HCT116 (cell line): Measurements from ENCODE around the gene PRKG1. TPM values are rescaled to one million over a fixed set of nuclear protein-coding genes. Genes with fewer than 3 reads are reported as not detected.

Source experiments
- ATAC-seq: fragments of 200-7000 bp; cut with Tn5 transposase; 2 replicates; pipeline ENCODE4 v1.9.1; 2020; ENCODE audit warnings: mild to moderate bottlenecking, moderate library complexity
- BruUV-seq: library from RNA; stranded (reverse); fragments of 400-500 nt; replicated peaks from 2 replicates; lab custom pipeline; 2021; lab: Mats Ljungman, UMichigan
- CTCF ChIA-PET: fragments of 300-600 bp; sonication (Branson Sonifier 250); formaldehyde crosslinking; loops from one replicate; lab custom pipeline; 2021; ENCODE audit warnings: antibody characterized with exemption; lab: Charles Lee
- POLR2A ChIA-PET: fragments of 300-600, 350-600 bp; sonication (Branson Sonifier 250); formaldehyde crosslinking; loops from one replicate; lab custom pipeline; 2021; ENCODE audit warnings: antibody characterized with exemption; lab: Charles Lee
- RAD21 ChIA-PET, 2 experiments: fragments of 300-600 bp; sonication (Branson Sonifier 250); formaldehyde crosslinking; loops; one replicate each; lab custom pipeline; 2023; ENCODE audit warnings: low total read pairs in 2 of 2; ENCODE audit not compliant: uncharacterized antibody in 2 of 2, unreplicated experiment in 2 of 2, low non-redundant PET in 1 of 2; lab: Charles Lee
- DNase-seq: peaks from one replicate; pipeline ENCODE4 v3.0.0-alpha.2; 2010; ENCODE audit warnings: low read depth, low spot score
- H2AFZ ChIP-seq: fragments of 200-600 bp; shearing (Covaris generic), sonication (generic); 2 replicates; pipeline ENCODE4 v1.6.1; 2017; ENCODE audit warnings: low read depth, mixed run types, mixed read lengths, antibody characterized with exemption, low read length; ENCODE audit not compliant: poor library complexity, severe bottlenecking
- H3K27ac ChIP-seq: 2 replicates; pipeline ENCODE4 v1.5.1; 2012; ENCODE audit warnings: low read depth, low read length
- H3K27me3 ChIP-seq: fragments of 200-600 bp; sonication (generic); 2 replicates; pipeline ENCODE4 v1.6.1; 2016; ENCODE audit warnings: mixed run types, low read length, mixed read lengths; ENCODE audit not compliant: insufficient read depth
- H3K36me3 ChIP-seq, 2 experiments: fragments of 200-500 bp in 1 of 2; fragments of 200-600 bp in 1 of 2; sonication (Bioruptor generic) in 1 of 2; sonication (generic) in 1 of 2; 2 replicates each; pipeline versions ENCODE4 v1.5.1 to v1.6.1; 2014 to 2016; ENCODE audit warnings: low read length in 2 of 2, inconsistent platforms in 1 of 2, mixed read lengths in 1 of 2, mixed run types in 1 of 2; ENCODE audit not compliant: insufficient read depth in 2 of 2, control insufficient read depth in 1 of 2
- H3K4me1 ChIP-seq, 2 experiments: fragments of 200-600 bp in 1 of 2; sonication (generic) in 1 of 2; 2 replicates each; pipeline versions ENCODE4 v1.5.1 to v1.6.1; 2012 to 2017; ENCODE audit warnings: low read length in 2 of 2, inconsistent platforms in 1 of 2, mild to moderate bottlenecking in 1 of 2, mixed read lengths in 1 of 2, mixed run types in 1 of 2, moderate library complexity in 1 of 2; ENCODE audit not compliant: insufficient read depth in 2 of 2, control insufficient read depth in 1 of 2
- H3K4me2 ChIP-seq: fragments of 200-600 bp; sonication (generic); 2 replicates; pipeline ENCODE4 v1.6.1; 2017; ENCODE audit warnings: mixed run types, low read length, mixed read lengths
- H3K4me3 ChIP-seq, 2 experiments: fragments of 200-600 bp in 1 of 2; sonication (generic) in 1 of 2; replicated peaks in 1 of 2; 2 replicates each; pipeline ENCODE4 v1.5.1; 2011 to 2016; ENCODE audit warnings: low read length in 2 of 2, control low read depth in 1 of 2, low read depth in 1 of 2, mild to moderate bottlenecking in 1 of 2, mixed read lengths in 1 of 2, mixed run types in 1 of 2
- H3K79me2 ChIP-seq: fragments of 200-600 bp; sonication (generic); 2 replicates; pipeline ENCODE4 v1.6.1; 2017; ENCODE audit warnings: mild to moderate bottlenecking, mixed run types, low read length, moderate library complexity, mixed read lengths; ENCODE audit not compliant: insufficient read depth
- H3K9ac ChIP-seq: fragments of 200-600 bp; sonication (generic); 2 replicates; pipeline ENCODE4 v1.6.1; 2016; ENCODE audit warnings: low read length, mixed read lengths
- H3K9me2 ChIP-seq: fragments of 200-600 bp; sonication (generic), shearing (Covaris generic); 2 replicates; pipeline ENCODE4 v1.6.1; 2017; ENCODE audit warnings: mixed run types, mild to moderate bottlenecking, moderate library complexity; ENCODE audit not compliant: insufficient read depth
- H3K9me3 ChIP-seq, 2 experiments: fragments of 200-500 bp in 1 of 2; fragments of 200-600 bp in 1 of 2; sonication (Bioruptor generic) in 1 of 2; sonication (generic) in 1 of 2; 2 replicates each; pipeline ENCODE4 v1.6.1; 2014 to 2017; ENCODE audit warnings: low read length in 2 of 2, mixed read lengths in 2 of 2, inconsistent platforms in 1 of 2, low read depth in 1 of 2, mild to moderate bottlenecking in 1 of 2, mixed run types in 1 of 2, moderate library complexity in 1 of 2; ENCODE audit not compliant: control insufficient read depth in 1 of 2, insufficient read depth in 1 of 2
- H4K20me1 ChIP-seq: fragments of 200-600 bp; sonication (generic), shearing (Covaris generic); 2 replicates; pipeline ENCODE4 v1.6.1; 2017; ENCODE audit warnings: mixed run types, mild to moderate bottlenecking, moderate library complexity; ENCODE audit not compliant: insufficient read depth
- CBX3 ChIP-seq: IDR thresholded peaks from 2 replicates; pipeline ENCODE4 v1.6.1; 2012; ENCODE audit warnings: low read depth
- EGR1 ChIP-seq: IDR thresholded peaks from 2 replicates; pipeline ENCODE4 v1.6.1; 2012; ENCODE audit warnings: low read depth
- POLR2A ChIP-seq: IDR thresholded peaks from 2 replicates; pipeline ENCODE4 v1.7.0; 2011; ENCODE audit warnings: borderline replicate concordance; ENCODE audit not compliant: insufficient read depth, insufficient read length; ENCODE audit errors: extremely low read depth
- POLR2AphosphoS5 ChIP-seq: IDR thresholded peaks from 2 replicates; pipeline ENCODE4 v1.6.1; 2011; ENCODE audit warnings: mild to moderate bottlenecking, low read depth, low read length, moderate library complexity
- RAD21 ChIP-seq: IDR thresholded peaks from 2 replicates; pipeline ENCODE4 v1.6.1; 2012; ENCODE audit warnings: low read depth, mild to moderate bottlenecking
- ZNF274 ChIP-seq: fragments of 200-500 bp; sonication (Bioruptor generic); IDR thresholded peaks from 2 replicates; pipeline ENCODE4 v1.6.1; 2014; ENCODE audit warnings: mild to moderate bottlenecking, low read depth, low read length, inconsistent platforms
- intact Hi-C: fragments of 100-400 bp; cut with micrococcal nuclease; formaldehyde crosslinking; loops from 2 replicates; pipeline ENCODE4 v1.10.0; 2022
- total RNA-seq: library from RNA; stranded (reverse); gene quantifications from one replicate; pipeline ENCODE4 v1.2.1, GENCODE V29; 2021; ENCODE audit not compliant: unreplicated experiment
- TF ChIP-seq, protein P1 (sequence below): IDR thresholded peaks from 2 replicates; pipeline ENCODE4 v1.6.1; 2012
- TF ChIP-seq, protein P2 (sequence below), 3 experiments: fragments of 200-600 bp in 1 of 3; sonication (generic) in 1 of 3; IDR thresholded peaks in 2 of 3; conservative IDR thresholded peaks in 1 of 3; 2 replicates each; pipeline ENCODE4 v1.5.1; 2012 to 2017; ENCODE audit warnings: low read depth in 2 of 3, low read length in 2 of 3, antibody characterized with exemption in 1 of 3, borderline replicate concordance in 1 of 3, control low read depth in 1 of 3, mild to moderate bottlenecking in 1 of 3, mixed read lengths in 1 of 3, mixed run types in 1 of 3, moderate library complexity in 1 of 3; ENCODE audit not compliant: insufficient read depth in 1 of 3

The PRKG1 gene
- total RNA-seq, 1 experiment from 2014 or later: 1.4 TPM

DNA sequence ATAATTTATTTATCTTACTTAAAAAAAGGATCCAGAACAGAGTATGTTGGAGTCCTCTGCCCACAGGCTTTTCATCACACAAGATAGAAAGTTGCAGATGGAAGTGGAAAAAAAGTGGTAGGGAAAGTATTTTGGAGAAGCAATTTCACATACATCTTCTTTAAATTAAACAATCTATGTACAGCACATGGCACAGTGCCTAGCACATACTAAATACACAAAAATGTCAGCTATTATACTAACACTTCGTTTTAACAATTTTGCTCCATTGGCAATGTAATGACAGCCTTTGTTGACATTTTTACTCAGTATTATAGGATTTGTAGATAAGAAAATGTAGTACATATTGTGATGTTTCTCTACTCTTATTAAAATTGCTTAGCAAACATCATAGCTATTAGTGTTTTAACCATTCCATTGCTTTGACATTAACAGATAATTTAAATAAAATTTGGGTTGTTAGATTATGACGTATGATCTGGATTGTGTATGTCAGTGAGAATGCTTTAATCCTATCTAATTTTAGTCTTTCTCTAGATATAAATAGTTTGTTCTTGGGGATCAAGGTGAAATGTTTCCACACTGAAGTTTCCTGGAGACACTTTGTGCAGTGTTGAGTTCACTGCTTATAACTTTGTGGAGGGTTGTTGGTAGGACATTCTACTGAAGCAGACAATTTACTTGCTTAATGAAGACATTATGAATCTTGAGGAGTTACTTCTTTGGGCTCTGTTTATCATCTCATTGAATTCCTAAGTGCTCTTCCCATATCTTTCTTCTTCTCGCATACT lies 1037.0 kb downstream of the PRKG1 start:
- H3K36me3 ChIP-seq: no peaks in the 10 kb centered on the region
- ChIA-PET RAD21 (no interaction called here), POLR2A (no interaction called here), CTCF (no interaction called here)
- no peaks in the 10 kb centered on the region for H3K4me1 ChIP-seq
- H3K9ac ChIP-seq: no peak overlapping the region
- DNase-seq: no peak
- no peaks in the 10 kb centered on the region for H3K9me3 ChIP-seq
- H3K4me3 ChIP-seq: no peak overlapping the region
- H4K20me1 ChIP-seq: no peaks in the 10 kb centered on the region
- BruUV-seq: no TSS peak
- no peaks in the 10 kb centered on the region for H3K9me2 ChIP-seq
- ATAC-seq: no peak
- no peak overlapping the region for H3K4me2 ChIP-seq
- no peaks in the 10 kb centered on the region for H3K27me3 ChIP-seq
- intact Hi-C loops: no loop called here
- H2AFZ ChIP-seq: no peak overlapping the region
- no peak for TF ChIP-seq EGR1
- no peak for TF ChIP-seq POLR2A
- TF ChIP-seq, protein P1, sequence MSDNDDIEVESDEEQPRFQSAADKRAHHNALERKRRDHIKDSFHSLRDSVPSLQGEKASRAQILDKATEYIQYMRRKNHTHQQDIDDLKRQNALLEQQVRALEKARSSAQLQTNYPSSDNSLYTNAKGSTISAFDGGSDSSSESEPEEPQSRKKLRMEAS: no peak
- no peak for TF ChIP-seq RAD21
- TF ChIP-seq, protein P2, sequence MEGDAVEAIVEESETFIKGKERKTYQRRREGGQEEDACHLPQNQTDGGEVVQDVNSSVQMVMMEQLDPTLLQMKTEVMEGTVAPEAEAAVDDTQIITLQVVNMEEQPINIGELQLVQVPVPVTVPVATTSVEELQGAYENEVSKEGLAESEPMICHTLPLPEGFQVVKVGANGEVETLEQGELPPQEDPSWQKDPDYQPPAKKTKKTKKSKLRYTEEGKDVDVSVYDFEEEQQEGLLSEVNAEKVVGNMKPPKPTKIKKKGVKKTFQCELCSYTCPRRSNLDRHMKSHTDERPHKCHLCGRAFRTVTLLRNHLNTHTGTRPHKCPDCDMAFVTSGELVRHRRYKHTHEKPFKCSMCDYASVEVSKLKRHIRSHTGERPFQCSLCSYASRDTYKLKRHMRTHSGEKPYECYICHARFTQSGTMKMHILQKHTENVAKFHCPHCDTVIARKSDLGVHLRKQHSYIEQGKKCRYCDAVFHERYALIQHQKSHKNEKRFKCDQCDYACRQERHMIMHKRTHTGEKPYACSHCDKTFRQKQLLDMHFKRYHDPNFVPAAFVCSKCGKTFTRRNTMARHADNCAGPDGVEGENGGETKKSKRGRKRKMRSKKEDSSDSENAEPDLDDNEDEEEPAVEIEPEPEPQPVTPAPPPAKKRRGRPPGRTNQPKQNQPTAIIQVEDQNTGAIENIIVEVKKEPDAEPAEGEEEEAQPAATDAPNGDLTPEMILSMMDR (IDR thresholded peaks at IDR 0.05 in 2 of 3, conservative IDR thresholded peaks at IDR 0.05 in 1 of 3; ENCODE audit: borderline replicate concordance in 1 of 3, insufficient read depth in 1 of 3, low read depth in 2 of 3, low read length in 2 of 3): no peak
- no peak for TF ChIP-seq ZNF274
- TF ChIP-seq POLR2AphosphoS5: no peak
- no peak for TF ChIP-seq CBX3
- H3K27ac ChIP-seq: no peak overlapping the region
- H3K79me2 ChIP-seq: no peaks in the 10 kb centered on the region
